Tibial nerve (tissue), 4 donors: ENCODE results near the gene COL9A3. TPM values are rescaled to one million over a fixed set of nuclear protein-coding genes. Genes with fewer than 3 reads are reported as not detected.

Experiments used
- DNase-seq, 2 donors: peaks; one replicate each; pipeline ENCODE4 v3.0.0-alpha.2; 2019; ENCODE audit warnings: low spot score in 2 of 2
- H3K27ac ChIP-seq, 4 donors: fragments of 200-600 bp; sonication (generic) in 3 of 4; one replicate each; pipeline ENCODE4 v1.5.1; 2017 to 2019; ENCODE audit warnings: mild to moderate bottlenecking in 1 of 4
- H3K27me3 ChIP-seq, 2 donors: fragments of 200-600 bp; sonication (generic) in 1 of 2; one replicate each; pipeline versions ENCODE4 v1.5.1 to v1.6.0; 2017 to 2019
- H3K36me3 ChIP-seq, 3 donors: fragments of 200-600 bp; sonication (generic); one replicate each; pipeline ENCODE4 v1.5.1; 2018 to 2019
- H3K4me1 ChIP-seq, 4 donors: fragments of 200-600 bp; sonication (generic) in 3 of 4; one replicate each; pipeline ENCODE4 v1.5.1; 2017 to 2019
- H3K4me3 ChIP-seq, 4 donors: fragments of 200-600 bp; sonication (generic) in 3 of 4; one replicate each; pipeline ENCODE4 v1.5.1; 2017 to 2019; ENCODE audit warnings: mild to moderate bottlenecking in 1 of 4, moderate library complexity in 1 of 4
- H3K9me3 ChIP-seq, 4 donors: fragments of 200-600 bp; sonication (generic) in 3 of 4; one replicate each; pipeline ENCODE4 v1.5.1; 2017 to 2019
- EP300 ChIP-seq, 2 donors: sonication (generic); formaldehyde crosslinking; IDR thresholded peaks; one replicate each; pipeline ENCODE4 v1.6.1; 2017; ENCODE audit warnings: antibody characterized with exemption in 2 of 2, mild to moderate bottlenecking in 1 of 2
- POLR2A ChIP-seq, 2 donors: fragments of 450-650 bp; IDR thresholded peaks; one replicate each; pipeline ENCODE4 v1.6.1; 2017; ENCODE audit warnings: antibody characterized with exemption in 2 of 2, mild to moderate bottlenecking in 2 of 2, moderate library complexity in 2 of 2
- WGBS, 2 donors: methylation state at CpG; one replicate each; pipeline ENCODE4 v1.1.5; 2018; 5-methylcytosine and 5-hydroxymethylcytosine counted together
- total RNA-seq, 4 donors: library from RNA; depleted of rRNA; stranded (reverse); fragments of >200 nt; gene quantifications; one replicate each; pipeline ENCODE4 v1.1.0, GENCODE V29; 2016
- TF ChIP-seq, protein P1 (sequence below), 5 experiments: fragments of 200-600 bp in 3 of 5; fragments of 450-650 bp in 2 of 5; sonication (generic) in 3 of 5; IDR thresholded peaks; one replicate each; pipeline ENCODE4 v1.5.1; 2016 to 2019; ENCODE audit warnings: antibody characterized with exemption in 5 of 5, mild to moderate bottlenecking in 3 of 5, moderate library complexity in 2 of 5

The COL9A3 gene
- total RNA-seq, 4 donors from 2014 or later = 51.3 to 81.2 (median 63.5) TPM

DNA sequence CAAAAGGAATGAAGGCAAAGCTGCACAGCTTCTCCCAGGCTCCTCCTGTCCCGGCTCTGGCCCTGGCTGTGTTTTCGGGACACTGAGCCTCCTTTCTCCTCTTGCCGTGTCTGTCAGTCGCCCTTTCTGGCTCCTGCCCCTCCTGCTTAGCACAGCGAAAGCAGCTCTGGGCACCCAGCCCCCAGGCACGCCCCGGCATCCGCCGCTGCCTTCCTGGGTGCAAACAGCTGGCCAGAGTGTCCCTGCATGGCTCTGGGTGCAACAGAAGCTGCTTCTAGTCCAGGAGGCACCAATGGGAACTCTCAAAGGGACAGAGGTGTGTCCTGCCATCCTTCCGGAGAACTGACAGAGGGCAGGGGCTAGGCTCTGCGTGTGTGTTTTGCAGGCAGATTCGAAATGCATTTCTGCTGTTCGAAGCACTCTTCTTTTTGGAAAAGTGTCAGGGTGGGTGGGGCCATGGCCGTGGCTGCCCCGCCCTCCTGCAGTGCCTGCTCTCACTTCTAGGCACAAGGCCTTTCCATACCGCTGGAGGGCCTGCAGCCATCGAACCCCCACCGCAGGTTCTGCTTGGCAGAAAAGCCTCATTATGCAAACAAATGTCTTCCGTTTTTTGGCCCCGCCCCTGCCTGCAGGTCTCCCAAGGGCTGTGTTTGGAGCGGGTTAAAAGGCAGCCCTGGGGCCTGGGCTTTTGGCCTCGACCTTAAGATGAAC lies 15.5 kb downstream of the COL9A3 start:
- H3K4me3 ChIP-seq = peak overlapping the region in 1 of 4 donors; percentile 3
- H3K36me3 ChIP-seq = peaks cover 0 to 46% (median 0%) of the 10 kb centered on the region in 3 donors
- H3K4me1 ChIP-seq = peaks cover 0 to 40% (median 22%) of the 10 kb centered on the region in 4 donors
- no peaks in the 10 kb centered on the region for H3K9me3 ChIP-seq
- 31 to 36% methylated on average over 19 to 20 of the region's 22 CpGs for WGBS, 2 donors
- peak overlapping the region; percentile 49 to 81 (median 77) for H3K27ac ChIP-seq
- no peak for TF ChIP-seq EP300 (IDR thresholded peaks at IDR 0.05)
- TF ChIP-seq POLR2A (IDR thresholded peaks at IDR 0.05) = no peak
- TF ChIP-seq, protein P1, sequence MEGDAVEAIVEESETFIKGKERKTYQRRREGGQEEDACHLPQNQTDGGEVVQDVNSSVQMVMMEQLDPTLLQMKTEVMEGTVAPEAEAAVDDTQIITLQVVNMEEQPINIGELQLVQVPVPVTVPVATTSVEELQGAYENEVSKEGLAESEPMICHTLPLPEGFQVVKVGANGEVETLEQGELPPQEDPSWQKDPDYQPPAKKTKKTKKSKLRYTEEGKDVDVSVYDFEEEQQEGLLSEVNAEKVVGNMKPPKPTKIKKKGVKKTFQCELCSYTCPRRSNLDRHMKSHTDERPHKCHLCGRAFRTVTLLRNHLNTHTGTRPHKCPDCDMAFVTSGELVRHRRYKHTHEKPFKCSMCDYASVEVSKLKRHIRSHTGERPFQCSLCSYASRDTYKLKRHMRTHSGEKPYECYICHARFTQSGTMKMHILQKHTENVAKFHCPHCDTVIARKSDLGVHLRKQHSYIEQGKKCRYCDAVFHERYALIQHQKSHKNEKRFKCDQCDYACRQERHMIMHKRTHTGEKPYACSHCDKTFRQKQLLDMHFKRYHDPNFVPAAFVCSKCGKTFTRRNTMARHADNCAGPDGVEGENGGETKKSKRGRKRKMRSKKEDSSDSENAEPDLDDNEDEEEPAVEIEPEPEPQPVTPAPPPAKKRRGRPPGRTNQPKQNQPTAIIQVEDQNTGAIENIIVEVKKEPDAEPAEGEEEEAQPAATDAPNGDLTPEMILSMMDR (IDR thresholded peaks at IDR 0.05) = no peak
- H3K27me3 ChIP-seq = no peaks in the 10 kb centered on the region
- DNase-seq = no peak

DNA sequence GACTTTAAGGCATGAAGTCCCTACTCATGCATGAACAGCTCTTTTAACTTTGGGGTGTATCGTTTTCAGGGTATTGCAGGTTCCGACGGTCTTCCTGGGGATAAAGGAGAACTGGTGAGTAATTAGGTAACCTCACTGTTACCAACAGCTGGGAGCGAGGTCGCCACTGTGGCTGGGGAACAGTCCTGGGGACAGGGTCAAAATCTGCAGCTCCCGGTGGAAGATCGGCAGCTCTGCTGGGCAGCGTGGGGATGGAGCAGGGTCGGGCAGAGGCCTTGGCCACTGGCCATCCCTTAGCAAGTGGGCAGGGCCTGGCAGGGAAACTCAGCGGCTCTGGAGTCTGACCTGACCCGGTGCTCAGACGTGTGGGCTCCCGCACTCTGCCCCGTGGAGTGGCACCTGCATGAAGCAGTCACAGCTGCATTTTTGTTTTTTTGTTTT lies 16.1 kb downstream of the COL9A3 start:
- Histone ChIP-seq H3K9me3 (no peaks in the 10 kb centered on the region), H3K4me3 (peak overlapping the region in 1 of 4 donors; percentile 3), H3K27ac (peak overlapping the region; percentile 49 to 81 (median 77)), H3K36me3 (peaks cover 0 to 41% (median 0%) of the 10 kb centered on the region in 3 donors), H3K27me3 (no peaks in the 10 kb centered on the region), H3K4me1 (peaks cover 0 to 40% (median 22%) of the 10 kb centered on the region in 4 donors)
- no peak for TF ChIP-seq EP300 (IDR thresholded peaks at IDR 0.05)
- no peak for TF ChIP-seq POLR2A (IDR thresholded peaks at IDR 0.05)
- TF ChIP-seq, protein P1 (IDR thresholded peaks at IDR 0.05) = no peak
- no peak for DNase-seq
- WGBS, 2 donors = 40 to 43% methylated on average over 14 of the region's 14 CpGs

DNA sequence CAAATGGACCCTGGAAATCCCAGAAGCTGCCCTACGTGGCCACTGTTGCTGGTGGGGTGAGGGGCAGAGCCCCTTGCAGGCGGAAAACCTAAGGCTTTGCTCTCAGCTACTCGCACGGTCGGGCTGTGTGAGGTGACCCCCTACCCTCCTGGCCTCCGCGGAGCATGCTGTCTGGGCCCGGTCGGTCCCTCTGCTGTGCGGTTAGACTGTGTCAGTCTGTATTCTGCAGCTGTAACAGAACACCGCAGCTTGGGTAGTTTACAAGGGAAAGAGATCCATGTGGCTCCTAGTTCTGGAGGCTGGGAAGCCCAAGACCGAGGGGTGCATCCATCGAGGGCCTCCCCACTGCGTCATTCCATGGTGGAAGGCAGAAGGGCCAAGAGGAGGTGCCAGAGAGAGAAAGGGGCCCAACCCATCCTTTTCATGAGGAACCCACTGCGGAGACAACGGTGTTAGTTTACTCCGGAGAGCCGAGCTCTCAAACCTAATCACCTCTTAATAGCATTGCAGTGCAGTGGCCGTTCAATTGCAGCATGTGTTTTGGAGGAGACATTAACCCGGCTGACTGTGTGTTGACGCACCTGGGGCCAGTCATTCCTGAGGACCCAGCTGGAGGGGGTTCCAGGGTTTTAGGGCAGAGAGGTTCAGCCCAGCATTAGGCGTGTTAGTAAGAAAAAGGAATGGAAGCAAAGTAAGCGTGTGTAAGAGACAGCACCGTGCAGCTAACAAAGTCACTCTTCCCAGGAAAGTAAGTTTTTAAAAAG lies 18.3 kb downstream of the COL9A3 start:
- Histone ChIP-seq H3K4me3 (no peak overlapping the region), H3K9me3 (no peaks in the 10 kb centered on the region), H3K36me3 (peaks cover 0 to 42% (median 0%) of the 10 kb centered on the region in 3 donors), H3K4me1 (peaks cover 0 to 40% (median 22%) of the 10 kb centered on the region in 4 donors), H3K27ac (peak overlapping the region in 1 of 4 donors; percentile 20), H3K27me3 (no peaks in the 10 kb centered on the region)
- 81 to 85% methylated on average over 24 of the region's 24 CpGs for WGBS, 2 donors
- no peak for DNase-seq
- TF ChIP-seq POLR2A (IDR thresholded peaks at IDR 0.05) (no peak), EP300 (IDR thresholded peaks at IDR 0.05) (no peak)
- TF ChIP-seq, protein P1 (IDR thresholded peaks at IDR 0.05) = no peak

DNA sequence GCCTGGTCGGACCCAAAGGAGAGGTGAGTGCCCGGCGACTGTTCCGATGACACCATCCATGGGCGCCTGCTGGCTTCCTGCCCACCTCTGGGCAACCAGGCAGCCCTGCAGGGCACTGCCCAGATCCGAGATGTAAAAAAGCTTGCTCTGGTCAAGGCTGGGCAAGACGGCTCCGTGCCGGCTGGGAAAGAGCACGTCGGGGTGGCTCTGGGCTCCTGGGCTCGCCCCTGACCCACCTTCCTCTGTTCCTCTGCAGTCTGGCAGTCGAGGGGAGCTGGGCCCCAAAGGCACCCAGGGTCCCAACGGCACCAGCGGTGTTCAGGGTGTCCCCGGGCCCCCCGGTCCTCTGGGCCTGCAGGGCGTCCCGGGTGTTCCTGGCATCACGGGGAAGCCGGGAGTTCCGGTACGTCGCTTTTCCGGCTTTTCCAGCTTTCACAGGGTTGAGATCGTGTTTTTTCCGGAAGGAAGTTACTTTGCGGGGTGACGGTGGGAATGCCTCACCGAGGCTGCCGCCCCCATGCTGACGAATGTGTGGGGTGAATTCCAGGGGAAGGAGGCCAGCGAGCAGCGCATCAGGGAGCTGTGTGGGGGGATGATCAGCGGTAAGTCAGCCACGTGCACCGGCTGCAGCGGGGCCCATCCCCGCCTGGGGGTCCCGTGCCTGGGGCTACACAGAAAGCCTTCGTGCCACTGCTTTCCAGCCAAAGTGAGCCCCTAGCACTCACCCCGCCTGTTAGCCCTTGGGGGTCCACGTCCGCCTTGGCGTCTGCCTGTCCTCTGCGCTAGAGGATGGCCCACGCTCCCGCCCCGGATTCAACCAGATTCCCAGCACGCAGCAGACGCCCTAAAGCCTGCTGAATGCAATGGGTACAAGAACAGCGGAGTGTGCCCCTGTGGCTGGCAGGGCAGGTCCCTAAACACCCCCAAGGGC lies 19.3 kb downstream of the COL9A3 start:
- H3K27me3 ChIP-seq = no peaks in the 10 kb centered on the region
- WGBS, 2 donors = 67 to 72% methylated on average over 36 to 44 of the region's 52 CpGs
- TF ChIP-seq POLR2A (IDR thresholded peaks at IDR 0.05) = no peak
- H3K27ac ChIP-seq = peak overlapping the region in 2 of 4 donors; percentile 12 to 66
- no peak for DNase-seq
- no peaks in the 10 kb centered on the region for H3K9me3 ChIP-seq
- peaks cover 0 to 51% (median 0%) of the 10 kb centered on the region in 3 donors for H3K36me3 ChIP-seq
- H3K4me3 ChIP-seq = peak overlapping the region in 1 of 4 donors; percentile 27
- H3K4me1 ChIP-seq = peaks cover 0 to 35% (median 19%) of the 10 kb centered on the region in 4 donors

DNA sequence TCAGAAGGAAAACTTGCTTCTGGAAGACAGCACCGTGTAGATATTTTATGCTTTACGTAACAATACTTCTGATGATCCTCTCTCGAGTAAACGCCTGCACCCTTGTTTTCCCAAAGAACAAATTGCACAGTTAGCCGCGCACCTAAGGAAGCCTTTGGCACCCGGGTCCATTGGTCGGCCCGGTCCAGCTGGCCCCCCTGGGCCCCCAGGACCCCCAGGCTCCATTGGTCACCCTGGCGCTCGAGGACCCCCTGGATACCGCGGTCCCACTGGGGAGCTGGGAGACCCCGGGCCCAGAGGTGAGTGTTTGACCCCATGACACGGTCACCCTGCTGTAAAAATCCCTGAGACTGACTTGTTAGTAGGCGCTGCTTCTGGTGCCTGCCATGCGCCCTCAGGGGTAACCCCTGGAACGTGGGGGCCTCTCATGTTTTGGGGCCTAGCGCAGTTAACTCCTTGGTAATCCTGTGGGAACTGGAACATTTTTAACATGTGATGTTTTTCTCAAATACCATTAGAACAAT lies 20.2 kb downstream of the COL9A3 start:
- H3K4me1 ChIP-seq = peaks cover 0 to 27% (median 11%) of the 10 kb centered on the region in 4 donors
- H3K4me3 ChIP-seq = no peak overlapping the region
- DNase-seq = no peak
- H3K27ac ChIP-seq = peak overlapping the region in 3 of 4 donors; percentile 43 to 67 (median 66)
- H3K27me3 ChIP-seq = no peaks in the 10 kb centered on the region
- H3K36me3 ChIP-seq = peaks cover 0 to 51% (median 0%) of the 10 kb centered on the region in 3 donors
- H3K9me3 ChIP-seq = no peaks in the 10 kb centered on the region
- WGBS, 2 donors = 81 to 83% methylated on average over 19 of the region's 19 CpGs
- TF ChIP-seq, protein P1 (IDR thresholded peaks at IDR 0.05) = no peak
- no peak for TF ChIP-seq EP300 (IDR thresholded peaks at IDR 0.05)
